Gastroesophageal sphincter (tissue), 3 donors: Measurements from ENCODE around the gene PALMD.

ENCODE experiments used
- EP300 ChIP-seq: sonication (generic); formaldehyde crosslinking; IDR thresholded peaks from one replicate; pipeline ENCODE4 v1.6.1; 2017; ENCODE audit warnings: antibody characterized with exemption, mild to moderate bottlenecking
- POLR2A ChIP-seq, 2 donors: fragments of 450-650 bp; IDR thresholded peaks; one replicate each; pipeline ENCODE4 v1.6.1; 2017; ENCODE audit warnings: antibody characterized with exemption in 2 of 2, mild to moderate bottlenecking in 2 of 2, moderate library complexity in 1 of 2
- POLR2AphosphoS5 ChIP-seq: sonication (generic); formaldehyde crosslinking; IDR thresholded peaks from one replicate; pipeline ENCODE4 v1.6.1; 2017; ENCODE audit warnings: antibody characterized with exemption
- TF ChIP-seq, protein P1 (sequence below), 4 experiments: fragments of 200-600 bp in 2 of 4; fragments of 450-650 bp in 2 of 4; sonication (generic) in 1 of 4; IDR thresholded peaks; one replicate each; pipeline ENCODE4 v1.5.1; 2017 to 2019; ENCODE audit warnings: antibody characterized with exemption in 4 of 4, mild to moderate bottlenecking in 2 of 4, moderate library complexity in 2 of 4

GRCh38 chr1:99645203-99645602, 710 bp upstream of the PALMD start:
- TF ChIP-seq POLR2AphosphoS5 (peak; percentile 66), POLR2A (IDR thresholded peaks at IDR 0.05) (no peak), EP300 (no peak)
- TF ChIP-seq, protein P1, sequence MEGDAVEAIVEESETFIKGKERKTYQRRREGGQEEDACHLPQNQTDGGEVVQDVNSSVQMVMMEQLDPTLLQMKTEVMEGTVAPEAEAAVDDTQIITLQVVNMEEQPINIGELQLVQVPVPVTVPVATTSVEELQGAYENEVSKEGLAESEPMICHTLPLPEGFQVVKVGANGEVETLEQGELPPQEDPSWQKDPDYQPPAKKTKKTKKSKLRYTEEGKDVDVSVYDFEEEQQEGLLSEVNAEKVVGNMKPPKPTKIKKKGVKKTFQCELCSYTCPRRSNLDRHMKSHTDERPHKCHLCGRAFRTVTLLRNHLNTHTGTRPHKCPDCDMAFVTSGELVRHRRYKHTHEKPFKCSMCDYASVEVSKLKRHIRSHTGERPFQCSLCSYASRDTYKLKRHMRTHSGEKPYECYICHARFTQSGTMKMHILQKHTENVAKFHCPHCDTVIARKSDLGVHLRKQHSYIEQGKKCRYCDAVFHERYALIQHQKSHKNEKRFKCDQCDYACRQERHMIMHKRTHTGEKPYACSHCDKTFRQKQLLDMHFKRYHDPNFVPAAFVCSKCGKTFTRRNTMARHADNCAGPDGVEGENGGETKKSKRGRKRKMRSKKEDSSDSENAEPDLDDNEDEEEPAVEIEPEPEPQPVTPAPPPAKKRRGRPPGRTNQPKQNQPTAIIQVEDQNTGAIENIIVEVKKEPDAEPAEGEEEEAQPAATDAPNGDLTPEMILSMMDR (IDR thresholded peaks at IDR 0.05): no peak
